ENCODE data around the gene CSMD2.

DNA sequence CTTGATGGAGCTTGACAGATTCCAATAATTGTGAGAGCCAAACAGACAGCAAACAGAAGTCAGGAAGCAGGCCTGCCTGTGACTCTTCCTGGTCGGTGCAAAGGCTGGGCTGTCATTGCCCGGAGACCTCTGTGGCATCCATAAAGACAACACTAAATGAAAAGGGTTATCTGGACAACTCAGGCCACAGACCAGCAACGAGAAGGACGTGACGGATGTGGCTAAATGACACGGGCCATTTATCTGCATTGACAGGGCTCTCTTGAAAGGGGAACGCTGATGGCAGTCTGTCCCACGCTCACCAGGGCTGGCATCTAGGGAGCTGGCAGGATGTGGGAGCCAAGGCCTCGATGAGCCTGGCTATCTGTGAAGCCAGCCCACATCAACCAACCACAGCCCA, 266.1 kb downstream of the CSMD2 start:
- no peak for TF ChIP-seq TAF1 (IDR thresholded peaks at IDR 0.05; ENCODE audit: low read depth)
- TF ChIP-seq RAD21 (IDR thresholded peaks at IDR 0.05; ENCODE audit: low read depth): no peak
- no peak for TF ChIP-seq TCF12 (IDR thresholded peaks at IDR 0.05; ENCODE audit: low read depth)
- TF ChIP-seq ZBTB7A (IDR thresholded peaks at IDR 0.05; ENCODE audit: low read depth): no peak
- no peak for TF ChIP-seq EP300 (IDR thresholded peaks at IDR 0.05; ENCODE audit: borderline replicate concordance)
- TF ChIP-seq, protein P1, sequence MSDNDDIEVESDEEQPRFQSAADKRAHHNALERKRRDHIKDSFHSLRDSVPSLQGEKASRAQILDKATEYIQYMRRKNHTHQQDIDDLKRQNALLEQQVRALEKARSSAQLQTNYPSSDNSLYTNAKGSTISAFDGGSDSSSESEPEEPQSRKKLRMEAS (IDR thresholded peaks at IDR 0.05): no peak
- TF ChIP-seq, protein P2, sequence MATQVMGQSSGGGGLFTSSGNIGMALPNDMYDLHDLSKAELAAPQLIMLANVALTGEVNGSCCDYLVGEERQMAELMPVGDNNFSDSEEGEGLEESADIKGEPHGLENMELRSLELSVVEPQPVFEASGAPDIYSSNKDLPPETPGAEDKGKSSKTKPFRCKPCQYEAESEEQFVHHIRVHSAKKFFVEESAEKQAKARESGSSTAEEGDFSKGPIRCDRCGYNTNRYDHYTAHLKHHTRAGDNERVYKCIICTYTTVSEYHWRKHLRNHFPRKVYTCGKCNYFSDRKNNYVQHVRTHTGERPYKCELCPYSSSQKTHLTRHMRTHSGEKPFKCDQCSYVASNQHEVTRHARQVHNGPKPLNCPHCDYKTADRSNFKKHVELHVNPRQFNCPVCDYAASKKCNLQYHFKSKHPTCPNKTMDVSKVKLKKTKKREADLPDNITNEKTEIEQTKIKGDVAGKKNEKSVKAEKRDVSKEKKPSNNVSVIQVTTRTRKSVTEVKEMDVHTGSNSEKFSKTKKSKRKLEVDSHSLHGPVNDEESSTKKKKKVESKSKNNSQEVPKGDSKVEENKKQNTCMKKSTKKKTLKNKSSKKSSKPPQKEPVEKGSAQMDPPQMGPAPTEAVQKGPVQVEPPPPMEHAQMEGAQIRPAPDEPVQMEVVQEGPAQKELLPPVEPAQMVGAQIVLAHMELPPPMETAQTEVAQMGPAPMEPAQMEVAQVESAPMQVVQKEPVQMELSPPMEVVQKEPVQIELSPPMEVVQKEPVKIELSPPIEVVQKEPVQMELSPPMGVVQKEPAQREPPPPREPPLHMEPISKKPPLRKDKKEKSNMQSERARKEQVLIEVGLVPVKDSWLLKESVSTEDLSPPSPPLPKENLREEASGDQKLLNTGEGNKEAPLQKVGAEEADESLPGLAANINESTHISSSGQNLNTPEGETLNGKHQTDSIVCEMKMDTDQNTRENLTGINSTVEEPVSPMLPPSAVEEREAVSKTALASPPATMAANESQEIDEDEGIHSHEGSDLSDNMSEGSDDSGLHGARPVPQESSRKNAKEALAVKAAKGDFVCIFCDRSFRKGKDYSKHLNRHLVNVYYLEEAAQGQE (IDR thresholded peaks at IDR 0.05; ENCODE audit: low read depth): no peak
- no peak for TF ChIP-seq EGR1 (IDR thresholded peaks at IDR 0.05)
- no peak for TF ChIP-seq YY1 (IDR thresholded peaks at IDR 0.05; ENCODE audit: low read depth)
